ENCODE measurements around the gene DTYMK.
A peak's percentile ranks its signal among the peaks of the same experiment; 100 is the strongest.

DTYMK gene

GRCh38 chr2:241649927-241650326 is 36.7 kb downstream of the DTYMK start:
- no peak overlapping the region for H3K4me3 ChIP-seq (ENCODE audit: low read length in 2 of 2)

GRCh38 chr2:241649404-241649803 is 37.2 kb downstream of the DTYMK start:
- peaks cover 26 to 35% of the 10 kb centered on the region in 2 donors for H3K36me3 ChIP-seq (ENCODE audit: control insufficient read depth in 2 of 2, insufficient read depth in 2 of 2, low read length in 2 of 2)
- H3K27ac ChIP-seq (ENCODE audit: low read depth in 2 of 2, low read length in 2 of 2) = no peak overlapping the region
- H3K4me3 ChIP-seq (ENCODE audit: low read length in 2 of 2) = no peak overlapping the region
- H3K27me3 ChIP-seq (ENCODE audit: control insufficient read depth in 2 of 2, insufficient read depth in 2 of 2, low read length in 2 of 2) = no peaks in the 10 kb centered on the region
- peaks cover 0 to 23% of the 10 kb centered on the region in 2 donors for H3K4me1 ChIP-seq (ENCODE audit: control insufficient read depth in 2 of 2, insufficient read depth in 2 of 2, low read length in 2 of 2)
- H3K9ac ChIP-seq (ENCODE audit: low read depth in 1 of 2, low read length in 2 of 2) = no peak overlapping the region
- no peaks in the 10 kb centered on the region for H3K9me3 ChIP-seq (ENCODE audit: control insufficient read depth in 2 of 2, low read length in 2 of 2)

More at GRCh38 chr2:241649927-241650326, 36.7 kb downstream of the DTYMK start:
- peaks cover 0 to 22% of the 10 kb centered on the region in 2 donors for H3K4me1 ChIP-seq (ENCODE audit: control insufficient read depth in 2 of 2, insufficient read depth in 2 of 2, low read length in 2 of 2)
- H3K36me3 ChIP-seq (ENCODE audit: control insufficient read depth in 2 of 2, insufficient read depth in 2 of 2, low read length in 2 of 2) = peaks cover 31 to 40% of the 10 kb centered on the region in 2 donors
- no peaks in the 10 kb centered on the region for H3K27me3 ChIP-seq (ENCODE audit: control insufficient read depth in 2 of 2, insufficient read depth in 2 of 2, low read length in 2 of 2)
- H3K27ac ChIP-seq (ENCODE audit: low read depth in 2 of 2, low read length in 2 of 2) = no peak overlapping the region
- no peak overlapping the region for H3K9ac ChIP-seq (ENCODE audit: low read depth in 1 of 2, low read length in 2 of 2)
- no peaks in the 10 kb centered on the region for H3K9me3 ChIP-seq (ENCODE audit: control insufficient read depth in 2 of 2, low read length in 2 of 2)

- Histone ChIP-seq H3K9ac (ENCODE audit: low read depth in 1 of 2, low read length in 2 of 2) (no peak overlapping the region), H3K4me3 (ENCODE audit: low read length in 2 of 2) (no peak overlapping the region), H3K36me3 (ENCODE audit: control insufficient read depth in 2 of 2, insufficient read depth in 2 of 2, low read length in 2 of 2) (peaks cover 25 to 36% of the 10 kb centered on the region in 2 donors), H3K9me3 (ENCODE audit: control insufficient read depth in 2 of 2, low read length in 2 of 2) (no peaks in the 10 kb centered on the region), H3K4me1 (ENCODE audit: control insufficient read depth in 2 of 2, insufficient read depth in 2 of 2, low read length in 2 of 2) (peaks cover 0 to 23% of the 10 kb centered on the region in 2 donors), H3K27me3 (ENCODE audit: control insufficient read depth in 2 of 2, insufficient read depth in 2 of 2, low read length in 2 of 2) (no peaks in the 10 kb centered on the region), H3K27ac (ENCODE audit: low read depth in 2 of 2, low read length in 2 of 2) (no peak overlapping the region)
Measured at GRCh38 chr2:241648453-241648852, 38.2 kb downstream of the DTYMK start.

- Histone ChIP-seq H3K9ac (ENCODE audit: low read depth in 1 of 2, low read length in 2 of 2) (peak overlapping the region in 1 of 2 donors; percentile 40), H3K4me1 (ENCODE audit: control insufficient read depth in 2 of 2, insufficient read depth in 2 of 2, low read length in 2 of 2) (peaks cover 0 to 29% of the 10 kb centered on the region in 2 donors)
Measured at GRCh38 chr2:241645915-241646645, 40.5 kb downstream of the DTYMK start.

GRCh38 chr2:241645056-241645914 is 41.3 kb downstream of the DTYMK start:
- H3K27ac ChIP-seq (ENCODE audit: low read depth in 2 of 2, low read length in 2 of 2) = peak overlapping the region in 1 of 2 donors; percentile 46
- peaks cover 0 to 11% of the 10 kb centered on the region in 2 donors for H3K36me3 ChIP-seq (ENCODE audit: control insufficient read depth in 2 of 2, insufficient read depth in 2 of 2, low read length in 2 of 2)
- H3K4me1 ChIP-seq (ENCODE audit: control insufficient read depth in 2 of 2, insufficient read depth in 2 of 2, low read length in 2 of 2) = peaks cover 0 to 33% of the 10 kb centered on the region in 2 donors
- H3K9me3 ChIP-seq (ENCODE audit: control insufficient read depth in 2 of 2, low read length in 2 of 2) = no peaks in the 10 kb centered on the region
- H3K4me3 ChIP-seq (ENCODE audit: low read length in 2 of 2) = no peak overlapping the region
- H3K9ac ChIP-seq (ENCODE audit: low read depth in 1 of 2, low read length in 2 of 2) = peak overlapping the region in 1 of 2 donors; percentile 40
- no peaks in the 10 kb centered on the region for H3K27me3 ChIP-seq (ENCODE audit: control insufficient read depth in 2 of 2, insufficient read depth in 2 of 2, low read length in 2 of 2)

More at GRCh38 chr2:241645915-241646645, 40.5 kb downstream of the DTYMK start:
- Histone ChIP-seq H3K27me3 (ENCODE audit: control insufficient read depth in 2 of 2, insufficient read depth in 2 of 2, low read length in 2 of 2) (no peaks in the 10 kb centered on the region), H3K36me3 (ENCODE audit: control insufficient read depth in 2 of 2, insufficient read depth in 2 of 2, low read length in 2 of 2) (peaks cover 3 to 12% of the 10 kb centered on the region in 2 donors), H3K27ac (ENCODE audit: low read depth in 2 of 2, low read length in 2 of 2) (peak overlapping the region in 1 of 2 donors; percentile 46), H3K4me3 (ENCODE audit: low read length in 2 of 2) (no peak overlapping the region), H3K9me3 (ENCODE audit: control insufficient read depth in 2 of 2, low read length in 2 of 2) (no peaks in the 10 kb centered on the region)

GRCh38 chr2:241641631-241642030 is 45.0 kb downstream of the DTYMK start:
- H3K9ac ChIP-seq (ENCODE audit: low read depth in 1 of 2, low read length in 2 of 2) = no peak overlapping the region
- H3K4me1 ChIP-seq (ENCODE audit: control insufficient read depth in 2 of 2, insufficient read depth in 2 of 2, low read length in 2 of 2) = peaks cover 11 to 40% of the 10 kb centered on the region in 2 donors
- no peak overlapping the region for H3K4me3 ChIP-seq (ENCODE audit: low read length in 2 of 2)
- peaks cover 3 to 12% of the 10 kb centered on the region in 2 donors for H3K36me3 ChIP-seq (ENCODE audit: control insufficient read depth in 2 of 2, insufficient read depth in 2 of 2, low read length in 2 of 2)
- H3K9me3 ChIP-seq (ENCODE audit: control insufficient read depth in 2 of 2, low read length in 2 of 2) = no peaks in the 10 kb centered on the region
- H3K27ac ChIP-seq (ENCODE audit: low read depth in 2 of 2, low read length in 2 of 2) = no peak overlapping the region
- no peaks in the 10 kb centered on the region for H3K27me3 ChIP-seq (ENCODE audit: control insufficient read depth in 2 of 2, insufficient read depth in 2 of 2, low read length in 2 of 2)

- Histone ChIP-seq H3K4me3 (ENCODE audit: low read length in 2 of 2) (no peak overlapping the region), H3K27me3 (ENCODE audit: control insufficient read depth in 2 of 2, insufficient read depth in 2 of 2, low read length in 2 of 2) (no peaks in the 10 kb centered on the region), H3K4me1 (ENCODE audit: control insufficient read depth in 2 of 2, insufficient read depth in 2 of 2, low read length in 2 of 2) (peaks cover 16 to 35% of the 10 kb centered on the region in 2 donors), H3K9me3 (ENCODE audit: control insufficient read depth in 2 of 2, low read length in 2 of 2) (no peaks in the 10 kb centered on the region), H3K9ac (ENCODE audit: low read depth in 1 of 2, low read length in 2 of 2) (no peak overlapping the region), H3K36me3 (ENCODE audit: control insufficient read depth in 2 of 2, insufficient read depth in 2 of 2, low read length in 2 of 2) (peaks cover 3 to 9% of the 10 kb centered on the region in 2 donors), H3K27ac (ENCODE audit: low read depth in 2 of 2, low read length in 2 of 2) (no peak overlapping the region)
Measured at GRCh38 chr2:241640165-241640795, 46.3 kb downstream of the DTYMK start.

- Histone ChIP-seq H3K9ac (ENCODE audit: low read depth in 1 of 2, low read length in 2 of 2) (no peak overlapping the region), H3K4me1 (ENCODE audit: control insufficient read depth in 2 of 2, insufficient read depth in 2 of 2, low read length in 2 of 2) (peaks cover 16 to 31% of the 10 kb centered on the region in 2 donors), H3K4me3 (ENCODE audit: low read length in 2 of 2) (peak overlapping the region in 1 of 2 donors; percentile 92), H3K9me3 (ENCODE audit: control insufficient read depth in 2 of 2, low read length in 2 of 2) (no peaks in the 10 kb centered on the region), H3K27ac (ENCODE audit: low read depth in 2 of 2, low read length in 2 of 2) (no peak overlapping the region), H3K36me3 (ENCODE audit: control insufficient read depth in 2 of 2, insufficient read depth in 2 of 2, low read length in 2 of 2) (peaks cover 3 to 7% of the 10 kb centered on the region in 2 donors), H3K27me3 (ENCODE audit: control insufficient read depth in 2 of 2, insufficient read depth in 2 of 2, low read length in 2 of 2) (no peaks in the 10 kb centered on the region)
Measured at GRCh38 chr2:241639385-241639784, 47.2 kb downstream of the DTYMK start.

- H3K27ac ChIP-seq (ENCODE audit: low read depth in 2 of 2, low read length in 2 of 2) = no peak overlapping the region
- H3K4me1 ChIP-seq (ENCODE audit: control insufficient read depth in 2 of 2, insufficient read depth in 2 of 2, low read length in 2 of 2) = peaks cover 16 to 31% of the 10 kb centered on the region in 2 donors
- H3K36me3 ChIP-seq (ENCODE audit: control insufficient read depth in 2 of 2, insufficient read depth in 2 of 2, low read length in 2 of 2) = peaks cover 3 to 4% of the 10 kb centered on the region in 2 donors
- H3K27me3 ChIP-seq (ENCODE audit: control insufficient read depth in 2 of 2, insufficient read depth in 2 of 2, low read length in 2 of 2) = no peaks in the 10 kb centered on the region
- no peaks in the 10 kb centered on the region for H3K9me3 ChIP-seq (ENCODE audit: control insufficient read depth in 2 of 2, low read length in 2 of 2)
- peak overlapping the region in 1 of 2 donors; percentile 92 for H3K4me3 ChIP-seq (ENCODE audit: low read length in 2 of 2)
- no peak overlapping the region for H3K9ac ChIP-seq (ENCODE audit: low read depth in 1 of 2, low read length in 2 of 2)
Measured at GRCh38 chr2:241638940-241639339, 47.7 kb downstream of the DTYMK start.
